Body of pancreas (tissue), 4 donors: ENCODE measurements around the gene PTPRM. TPM values are rescaled to one million over a fixed set of nuclear protein-coding genes. Genes with fewer than 3 reads are reported as not detected.
"Not testable (repeated sequence)": the region's sequence is repeated elsewhere in the genome, so short reads cannot be mapped to it uniquely, and the experiment has no call there.

Experiments used
- ATAC-seq: fragments of 150-250 bp; one replicate; pipeline ENCODE4 v1.9.1; 2016
- DNase-seq, 4 donors: peaks; one replicate each; pipeline ENCODE4 v3.0.0-alpha.2; 2019
- H3K27ac ChIP-seq, 4 donors: fragments of 200-600 bp; sonication (generic); 1 replicate in 3 of 4; 2 replicates in 1 of 4; pipeline versions ENCODE4 v1.5.1 to v1.6.1; 2016 to 2019; ENCODE audit warnings: mild to moderate bottlenecking in 1 of 4, mixed read lengths in 1 of 4, moderate library complexity in 1 of 4
- H3K27me3 ChIP-seq, 2 donors: fragments of 200-600 bp; sonication (generic); one replicate each; pipeline ENCODE4 v1.6.0; 2016; ENCODE audit warnings: mild to moderate bottlenecking in 1 of 2
- H3K36me3 ChIP-seq, 2 donors: fragments of 200-600 bp; sonication (generic); replicated peaks in 1 of 2; 2 replicates each; pipeline ENCODE4 v1.5.1; 2016; ENCODE audit warnings: low read depth in 2 of 2; ENCODE audit not compliant: insufficient read depth in 1 of 2
- H3K4me1 ChIP-seq: fragments of 200-600 bp; sonication (generic); one replicate; pipeline ENCODE4 v1.6.0; 2016
- H3K4me3 ChIP-seq, 2 donors: fragments of 200-600 bp; sonication (generic); 1 replicate in 1 of 2; 2 replicates in 1 of 2; pipeline ENCODE4 v1.5.1; 2016 to 2019
- H3K9me3 ChIP-seq, 3 donors: fragments of 200-600 bp; sonication (generic); 1 replicate in 2 of 3; 2 replicates in 1 of 3; pipeline ENCODE4 v1.5.1; 2016
- CTCF ChIP-seq, 7 experiments: fragments of 450-650 bp in 4 of 7; fragments of 200-600 bp in 3 of 7; sonication (generic) in 3 of 7; IDR thresholded peaks; one replicate each; pipeline ENCODE4 v1.5.1; 2016 to 2019; ENCODE audit warnings: antibody characterized with exemption in 7 of 7
- POLR2A ChIP-seq, 3 donors: fragments of 450-650 bp; IDR thresholded peaks; one replicate each; pipeline ENCODE4 v1.6.1; 2016; ENCODE audit warnings: antibody characterized with exemption in 3 of 3, mild to moderate bottlenecking in 2 of 3
- WGBS, 2 donors: methylation state at CpG; one replicate each; pipeline ENCODE4 v1.1.5; 2017; 5-methylcytosine and 5-hydroxymethylcytosine counted together
- intact Hi-C: fragments of 100-400 bp; cut with DNase I; formaldehyde crosslinking; loops from one replicate; pipeline ENCODE4 v1.15.1; 2023
- total RNA-seq, 2 donors: library from RNA; depleted of rRNA; stranded (reverse); fragments of >200 nt; gene quantifications; one replicate each; pipeline ENCODE4 v1.1.0, GENCODE V29; 2016

PTPRM gene
- total RNA-seq, 2 donors from 2014 or later = 38.2 to 48.0 TPM

- intact Hi-C loops = no loop called here
- DNase-seq = no peak
- Histone ChIP-seq H3K27me3 (no peaks in the 10 kb centered on the region), H3K36me3 (no peaks in the 10 kb centered on the region), H3K27ac (no peak overlapping the region), H3K4me1 (peaks cover 4% of the 10 kb centered on the region), H3K9me3 (no peaks in the 10 kb centered on the region), H3K4me3 (no peak overlapping the region)
- ATAC-seq = no peak
- WGBS, 2 donors = 64 to 75% methylated on average over 5 of the region's 5 CpGs
- no peak for TF ChIP-seq POLR2A (IDR thresholded peaks at IDR 0.05)
Measured at GRCh38 chr18:8050616-8051329, 483.7 kb downstream of the PTPRM start.

GRCh38 chr18:8051453-8051852 is 484.3 kb downstream of the PTPRM start:
- Histone ChIP-seq H3K9me3 (no peaks in the 10 kb centered on the region), H3K4me1 (peaks cover 4% of the 10 kb centered on the region), H3K36me3 (no peaks in the 10 kb centered on the region), H3K27ac (no peak overlapping the region), H3K4me3 (no peak overlapping the region), H3K27me3 (no peaks in the 10 kb centered on the region)
- 76% methylated on average over 2 of the region's 2 CpGs for WGBS, 2 donors
- ATAC-seq (no peak), DNase-seq (no peak)
- TF ChIP-seq CTCF (IDR thresholded peaks at IDR 0.05) = no peak
- TF ChIP-seq POLR2A (IDR thresholded peaks at IDR 0.05) = no peak
- intact Hi-C loops = no loop called here

GRCh38 chr18:8052237-8052701 is 485.2 kb downstream of the PTPRM start:
- H3K4me1 ChIP-seq = peaks cover 4% of the 10 kb centered on the region
- ATAC-seq (no peak), DNase-seq (no peak)
- no peak overlapping the region for H3K27ac ChIP-seq
- no peak overlapping the region for H3K4me3 ChIP-seq
- no peaks in the 10 kb centered on the region for H3K27me3 ChIP-seq
- intact Hi-C loops = no loop called here
- no peaks in the 10 kb centered on the region for H3K9me3 ChIP-seq
- TF ChIP-seq POLR2A (IDR thresholded peaks at IDR 0.05) = no peak
- no peak for TF ChIP-seq CTCF (IDR thresholded peaks at IDR 0.05)
- WGBS, 2 donors = 64 to 67% methylated on average over 2 of the region's 2 CpGs
- no peaks in the 10 kb centered on the region for H3K36me3 ChIP-seq

GRCh38 chr18:8056723-8057122 is 489.6 kb downstream of the PTPRM start:
- Histone ChIP-seq H3K36me3 (no peaks in the 10 kb centered on the region), H3K4me1 (peaks cover 4% of the 10 kb centered on the region), H3K27me3 (no peaks in the 10 kb centered on the region), H3K27ac (no peak overlapping the region), H3K4me3 (no peak overlapping the region), H3K9me3 (no peaks in the 10 kb centered on the region)
- no peak for ATAC-seq
- intact Hi-C loops = no loop called here
- no peak for DNase-seq
- no peak for TF ChIP-seq CTCF (IDR thresholded peaks at IDR 0.05)
- 53 to 57% methylated on average over 1 of the region's 1 CpG for WGBS, 2 donors

GRCh38 chr18:8063152-8063551 is 496.0 kb downstream of the PTPRM start:
- intact Hi-C loops, H3K4me1 ChIP-seq, DNase-seq, H3K27me3 ChIP-seq, H3K4me3 ChIP-seq, ATAC-seq, H3K36me3 ChIP-seq, H3K27ac ChIP-seq, H3K9me3 ChIP-seq: not testable (repeated sequence)
- 74 to 76% methylated on average over 12 of the region's 22 CpGs for WGBS, 2 donors

GRCh38 chr18:8063733-8064132 is 496.6 kb downstream of the PTPRM start:
- Histone ChIP-seq H3K4me3 (no peak overlapping the region), H3K27ac (no peak overlapping the region), H3K27me3 (no peaks in the 10 kb centered on the region), H3K36me3 (no peaks in the 10 kb centered on the region), H3K4me1 (no peaks in the 10 kb centered on the region), H3K9me3 (no peaks in the 10 kb centered on the region)
- TF ChIP-seq POLR2A (IDR thresholded peaks at IDR 0.05) = no peak
- TF ChIP-seq CTCF (IDR thresholded peaks at IDR 0.05) = peak in 1 of 7 experiments; percentile 5
- no peak for DNase-seq
- no peak for ATAC-seq
- intact Hi-C loops = no loop called here
